ENCODE results near the gene SUMO4.

Gene SUMO4

DNA sequence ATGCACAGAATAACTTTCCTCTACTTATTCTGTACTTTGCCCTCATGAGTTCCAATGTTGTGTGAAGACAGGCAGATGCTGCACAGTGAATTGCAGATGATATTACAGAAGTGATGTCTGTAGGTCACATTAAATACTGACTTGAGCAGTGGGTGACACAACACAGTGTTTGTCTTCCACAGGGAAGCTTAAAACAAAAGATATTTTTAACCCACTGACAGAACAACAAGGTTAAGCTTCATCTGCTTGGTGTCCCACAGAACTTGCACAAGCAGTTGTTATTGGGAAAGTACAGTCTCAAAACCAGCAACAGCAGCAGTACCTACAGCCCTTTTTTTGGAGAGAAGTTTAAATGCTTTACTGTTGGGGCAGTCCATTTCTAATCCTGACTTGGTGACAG is 10.5 kb downstream of the SUMO4 start:
- Histone ChIP-seq H3K4me3 (ENCODE audit: low read depth in 1 of 2, low read length in 1 of 2) (no peak overlapping the region), H3K27ac (peak overlapping the region; percentile 33), H3K4me1 (ENCODE audit: control insufficient read depth in 1 of 2, insufficient read depth in 1 of 2, low read depth in 1 of 2, low read length in 1 of 2) (peaks cover 15 to 16% of the 10 kb centered on the region in 2 experiments), H3K36me3 (peaks cover 53% of the 10 kb centered on the region), H3K9me3 (no peaks in the 10 kb centered on the region), H3K27me3 (no peaks in the 10 kb centered on the region)
- TF ChIP-seq, protein P1, sequence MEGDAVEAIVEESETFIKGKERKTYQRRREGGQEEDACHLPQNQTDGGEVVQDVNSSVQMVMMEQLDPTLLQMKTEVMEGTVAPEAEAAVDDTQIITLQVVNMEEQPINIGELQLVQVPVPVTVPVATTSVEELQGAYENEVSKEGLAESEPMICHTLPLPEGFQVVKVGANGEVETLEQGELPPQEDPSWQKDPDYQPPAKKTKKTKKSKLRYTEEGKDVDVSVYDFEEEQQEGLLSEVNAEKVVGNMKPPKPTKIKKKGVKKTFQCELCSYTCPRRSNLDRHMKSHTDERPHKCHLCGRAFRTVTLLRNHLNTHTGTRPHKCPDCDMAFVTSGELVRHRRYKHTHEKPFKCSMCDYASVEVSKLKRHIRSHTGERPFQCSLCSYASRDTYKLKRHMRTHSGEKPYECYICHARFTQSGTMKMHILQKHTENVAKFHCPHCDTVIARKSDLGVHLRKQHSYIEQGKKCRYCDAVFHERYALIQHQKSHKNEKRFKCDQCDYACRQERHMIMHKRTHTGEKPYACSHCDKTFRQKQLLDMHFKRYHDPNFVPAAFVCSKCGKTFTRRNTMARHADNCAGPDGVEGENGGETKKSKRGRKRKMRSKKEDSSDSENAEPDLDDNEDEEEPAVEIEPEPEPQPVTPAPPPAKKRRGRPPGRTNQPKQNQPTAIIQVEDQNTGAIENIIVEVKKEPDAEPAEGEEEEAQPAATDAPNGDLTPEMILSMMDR (IDR thresholded peaks at IDR 0.05), result no peak

DNA sequence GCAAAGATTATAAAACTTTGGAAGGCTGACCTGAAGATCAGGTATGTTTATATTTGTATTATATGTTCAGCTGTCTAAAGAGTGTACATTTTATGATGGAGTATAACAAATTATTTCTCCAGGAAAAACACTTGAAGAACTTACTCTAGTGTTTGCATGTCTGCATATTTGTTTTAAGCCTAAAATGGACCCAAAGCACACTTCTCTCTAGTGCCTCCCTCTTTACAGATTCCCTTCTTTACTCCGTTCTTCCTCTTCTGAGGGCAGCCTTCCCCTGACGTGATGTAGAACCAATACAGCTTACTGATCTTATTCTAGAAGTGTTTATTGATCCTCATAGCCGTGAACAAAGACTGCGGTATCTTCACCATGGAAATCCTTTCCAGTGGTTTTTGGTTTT is 13.9 kb downstream of the SUMO4 start:
- no peaks in the 10 kb centered on the region for H3K9me3 ChIP-seq
- TF ChIP-seq, protein P1 (IDR thresholded peaks at IDR 0.05), result no peak
- H3K36me3 ChIP-seq, result peaks cover 42% of the 10 kb centered on the region
- H3K27me3 ChIP-seq, result no peaks in the 10 kb centered on the region
- no peaks in the 10 kb centered on the region for H3K4me1 ChIP-seq (ENCODE audit: control insufficient read depth in 1 of 2, insufficient read depth in 1 of 2, low read depth in 1 of 2, low read length in 1 of 2)
- no peak overlapping the region for H3K4me3 ChIP-seq (ENCODE audit: low read depth in 1 of 2, low read length in 1 of 2)
- no peak overlapping the region for H3K27ac ChIP-seq

DNA sequence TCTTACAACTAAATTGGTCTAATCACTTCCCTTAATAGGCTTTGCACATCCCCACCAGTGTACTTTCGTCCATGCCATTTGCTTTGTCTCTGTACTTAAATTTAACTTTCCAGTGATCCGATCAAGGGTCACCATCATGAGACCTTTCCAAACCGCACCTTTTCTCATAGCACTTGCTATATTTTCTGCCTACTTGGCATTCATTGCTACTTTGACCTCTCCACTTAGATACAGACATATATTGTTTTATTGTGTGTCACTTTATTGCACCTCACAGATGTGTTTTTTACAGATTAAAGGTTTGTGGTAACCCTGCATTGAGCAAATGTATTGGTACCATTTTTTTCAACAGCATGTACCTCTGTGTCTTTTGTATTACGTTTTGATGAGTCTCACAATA is 14.8 kb downstream of the SUMO4 start:
- Histone ChIP-seq H3K36me3 (peaks cover 34% of the 10 kb centered on the region), H3K4me3 (ENCODE audit: low read depth in 1 of 2, low read length in 1 of 2) (no peak overlapping the region), H3K9me3 (no peaks in the 10 kb centered on the region), H3K27me3 (no peaks in the 10 kb centered on the region), H3K4me1 (ENCODE audit: control insufficient read depth in 1 of 2, insufficient read depth in 1 of 2, low read depth in 1 of 2, low read length in 1 of 2) (no peaks in the 10 kb centered on the region), H3K27ac (no peak overlapping the region)
- TF ChIP-seq, protein P1 (IDR thresholded peaks at IDR 0.05), result no peak

DNA sequence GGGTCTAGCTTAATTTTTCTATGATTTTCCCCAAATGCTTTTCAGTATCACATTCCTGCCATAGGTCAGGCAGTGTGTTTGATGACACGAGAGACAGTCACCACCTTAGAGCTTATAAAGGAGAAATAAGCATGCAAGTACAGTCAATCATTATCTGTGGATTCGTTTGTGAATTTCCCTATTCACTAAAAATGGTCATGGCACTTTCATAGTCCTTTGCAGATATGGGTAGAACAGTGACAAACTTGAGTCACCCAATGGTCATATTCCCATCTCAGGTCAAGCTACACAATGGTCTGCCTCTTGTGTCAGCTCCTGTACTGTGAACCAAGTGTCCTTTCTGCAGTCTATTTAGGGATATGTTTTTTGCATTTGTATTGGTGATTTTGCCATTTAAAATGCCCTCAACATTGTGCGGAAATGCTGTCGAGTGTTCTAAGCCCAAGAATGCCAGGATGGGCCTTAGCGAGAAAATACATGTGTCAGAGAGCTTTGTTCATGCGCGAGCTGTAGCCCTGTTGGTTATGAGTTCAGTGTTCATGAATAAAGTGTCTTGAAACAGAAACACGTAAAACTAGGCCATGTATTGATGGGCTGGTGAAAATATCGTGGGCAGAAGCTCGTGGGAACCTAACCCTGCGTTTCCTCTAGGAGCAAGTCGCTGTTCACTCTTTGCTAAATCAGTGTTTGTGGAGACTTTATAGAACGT is 19.8 kb downstream of the SUMO4 start:
- Histone ChIP-seq H3K27me3 (no peaks in the 10 kb centered on the region), H3K4me1 (ENCODE audit: control insufficient read depth in 1 of 2, insufficient read depth in 1 of 2, low read depth in 1 of 2, low read length in 1 of 2) (no peaks in the 10 kb centered on the region), H3K9me3 (no peaks in the 10 kb centered on the region), H3K4me3 (ENCODE audit: low read depth in 1 of 2, low read length in 1 of 2) (no peak overlapping the region), H3K27ac (no peak overlapping the region), H3K36me3 (no peaks in the 10 kb centered on the region)
- TF ChIP-seq, protein P1 (IDR thresholded peaks at IDR 0.05), result no peak

GRCh38 chr6:149421132-149421531 is 21.1 kb downstream of the SUMO4 start:
- H3K27ac ChIP-seq, result no peak overlapping the region
- no peaks in the 10 kb centered on the region for H3K9me3 ChIP-seq
- TF ChIP-seq, protein P1 (IDR thresholded peaks at IDR 0.05), result no peak
- no peak overlapping the region for H3K4me3 ChIP-seq (ENCODE audit: low read depth in 1 of 2, low read length in 1 of 2)
- no peaks in the 10 kb centered on the region for H3K4me1 ChIP-seq (ENCODE audit: control insufficient read depth in 1 of 2, insufficient read depth in 1 of 2, low read depth in 1 of 2, low read length in 1 of 2)
- no peaks in the 10 kb centered on the region for H3K27me3 ChIP-seq
- H3K36me3 ChIP-seq, result no peaks in the 10 kb centered on the region
